ENCODE results near the gene PLPP2. TPM values are rescaled to one million over a fixed set of nuclear protein-coding genes. Genes with fewer than 3 reads are reported as not detected.

Gene PLPP2
- total and polyA plus RNA-seq, 2 donors from 2014 or later: 5.8 to 28.7 TPM

- DNase-seq: no peak
- TF ChIP-seq CTCF (IDR thresholded peaks at IDR 0.05; ENCODE audit: borderline replicate concordance, extremely low read depth, insufficient read depth): no peak
- Histone ChIP-seq H3K4me1 (ENCODE audit: control insufficient read depth in 2 of 3, insufficient read depth in 2 of 3, low read depth in 1 of 3, low read length in 3 of 3) (peaks cover 0 to 6% (median 0%) of the 10 kb centered on the region in 3 donors), H3K9ac (ENCODE audit: low read length in 3 of 3) (no peak overlapping the region), H3K9me3 (ENCODE audit: control insufficient read depth in 2 of 3, insufficient read depth in 1 of 3, low read length in 3 of 3) (no peaks in the 10 kb centered on the region), H3K36me3 (ENCODE audit: control insufficient read depth in 2 of 3, insufficient read depth in 3 of 3, low read length in 3 of 3) (no peaks in the 10 kb centered on the region), H3K27me3 (ENCODE audit: control insufficient read depth, insufficient read depth, low read length) (no peaks in the 10 kb centered on the region), H3K27ac (ENCODE audit: low read depth in 2 of 2, low read length in 2 of 2) (no peak overlapping the region), H3K4me3 (ENCODE audit: low read length in 3 of 3) (no peak overlapping the region)
- intact Hi-C loops (cut with DNase I): no loop called here
- FAIRE-seq: no peak
These were observed 3.8 kb downstream of the PLPP2 start for GRCh38 chr19:287381-287871.

DNA sequence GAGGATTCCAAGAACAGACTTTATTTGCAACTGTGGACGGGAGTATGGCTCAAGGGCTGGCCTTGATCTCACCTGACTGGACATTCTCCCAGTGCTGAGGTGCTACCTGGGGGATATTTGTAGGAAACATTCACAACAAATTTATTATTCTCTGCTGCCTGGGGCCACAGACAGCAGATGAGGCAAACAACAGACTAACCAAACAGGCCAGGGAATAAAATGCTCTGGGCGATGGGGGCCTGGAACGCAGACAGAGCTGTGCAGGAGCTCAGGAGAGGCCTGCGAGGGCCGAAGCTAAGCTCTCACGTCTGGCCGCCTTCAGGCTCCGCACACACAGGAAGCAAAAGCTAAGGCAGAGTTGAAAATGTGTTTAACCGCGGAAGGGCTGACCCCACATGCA, 7.8 kb downstream of the PLPP2 start:
- TF ChIP-seq CTCF (IDR thresholded peaks at IDR 0.05; ENCODE audit: borderline replicate concordance, extremely low read depth, insufficient read depth): no peak
- no peak overlapping the region for H3K9ac ChIP-seq (ENCODE audit: low read length in 3 of 3)
- DNase-seq: no peak

GRCh38 chr19:282501-282900, 8.7 kb downstream of the PLPP2 start:
- intact Hi-C loops (cut with DNase I): no loop called here
- H3K36me3 ChIP-seq (ENCODE audit: control insufficient read depth in 2 of 3, insufficient read depth in 3 of 3, low read length in 3 of 3): no peaks in the 10 kb centered on the region
- no peak for TF ChIP-seq CTCF (IDR thresholded peaks at IDR 0.05; ENCODE audit: borderline replicate concordance, extremely low read depth, insufficient read depth)
- no peak overlapping the region for H3K27ac ChIP-seq (ENCODE audit: low read depth in 2 of 2, low read length in 2 of 2)
- no peak overlapping the region for H3K9ac ChIP-seq (ENCODE audit: low read length in 3 of 3)
- H3K27me3 ChIP-seq (ENCODE audit: control insufficient read depth, insufficient read depth, low read length): no peaks in the 10 kb centered on the region
- H3K4me1 ChIP-seq (ENCODE audit: control insufficient read depth in 2 of 3, insufficient read depth in 2 of 3, low read depth in 1 of 3, low read length in 3 of 3): no peaks in the 10 kb centered on the region
- no peaks in the 10 kb centered on the region for H3K9me3 ChIP-seq (ENCODE audit: control insufficient read depth in 2 of 3, insufficient read depth in 1 of 3, low read length in 3 of 3)
- no peak for DNase-seq
- no peak for FAIRE-seq
- H3K4me3 ChIP-seq (ENCODE audit: low read length in 3 of 3): no peak overlapping the region

More for the DNA sequence above, 7.8 kb downstream of the PLPP2 start:
- FAIRE-seq: no peak
- H3K27me3 ChIP-seq (ENCODE audit: control insufficient read depth, insufficient read depth, low read length): no peaks in the 10 kb centered on the region
- no peaks in the 10 kb centered on the region for H3K36me3 ChIP-seq (ENCODE audit: control insufficient read depth in 2 of 3, insufficient read depth in 3 of 3, low read length in 3 of 3)
- no peaks in the 10 kb centered on the region for H3K9me3 ChIP-seq (ENCODE audit: control insufficient read depth in 2 of 3, insufficient read depth in 1 of 3, low read length in 3 of 3)
- no peak overlapping the region for H3K27ac ChIP-seq (ENCODE audit: low read depth in 2 of 2, low read length in 2 of 2)
- intact Hi-C loops (cut with DNase I): no loop called here
- no peaks in the 10 kb centered on the region for H3K4me1 ChIP-seq (ENCODE audit: control insufficient read depth in 2 of 3, insufficient read depth in 2 of 3, low read depth in 1 of 3, low read length in 3 of 3)
- no peak overlapping the region for H3K4me3 ChIP-seq (ENCODE audit: low read length in 3 of 3)

DNA sequence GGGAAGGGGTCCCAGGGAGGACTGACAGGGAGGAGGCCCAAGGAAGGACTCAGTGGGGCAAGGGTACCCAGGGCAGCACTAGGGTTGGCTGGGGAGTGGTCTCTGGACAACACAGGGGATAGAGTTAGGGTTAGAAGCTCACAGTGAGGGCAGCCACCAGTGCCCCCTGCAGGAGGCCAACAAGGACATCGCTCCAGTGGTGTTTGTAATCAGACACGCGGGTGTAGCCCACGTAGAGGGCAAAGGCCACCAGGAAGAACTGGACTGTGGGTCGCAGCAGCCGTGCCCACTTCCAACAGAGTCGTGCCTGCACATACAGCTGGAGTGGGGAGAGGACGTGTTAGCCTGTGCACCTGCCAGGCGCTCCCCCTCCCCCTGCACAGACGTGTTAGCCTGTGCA, 9.2 kb downstream of the PLPP2 start:
- no peak for FAIRE-seq
- no peaks in the 10 kb centered on the region for H3K27me3 ChIP-seq (ENCODE audit: control insufficient read depth, insufficient read depth, low read length)
- no peaks in the 10 kb centered on the region for H3K36me3 ChIP-seq (ENCODE audit: control insufficient read depth in 2 of 3, insufficient read depth in 3 of 3, low read length in 3 of 3)
- intact Hi-C loops (cut with DNase I): no loop called here
- no peak for TF ChIP-seq CTCF (IDR thresholded peaks at IDR 0.05; ENCODE audit: borderline replicate concordance, extremely low read depth, insufficient read depth)
- H3K4me1 ChIP-seq (ENCODE audit: control insufficient read depth in 2 of 3, insufficient read depth in 2 of 3, low read depth in 1 of 3, low read length in 3 of 3): no peaks in the 10 kb centered on the region
- no peak overlapping the region for H3K9ac ChIP-seq (ENCODE audit: low read length in 3 of 3)
- H3K27ac ChIP-seq (ENCODE audit: low read depth in 2 of 2, low read length in 2 of 2): no peak overlapping the region
- H3K9me3 ChIP-seq (ENCODE audit: control insufficient read depth in 2 of 3, insufficient read depth in 1 of 3, low read length in 3 of 3): no peaks in the 10 kb centered on the region
- no peak overlapping the region for H3K4me3 ChIP-seq (ENCODE audit: low read length in 3 of 3)
- no peak for DNase-seq
